ENCODE measurements around the gene HIBADH. TPM values are rescaled to one million over a fixed set of nuclear protein-coding genes. Genes with fewer than 3 reads are reported as not detected.
"Not testable (repeated sequence)": the region's sequence is repeated elsewhere in the genome, so short reads cannot be mapped to it uniquely, and the experiment has no call there.

HIBADH gene
- total RNA-seq, 4 donors from 2014 or later: 73.7 to 99.9 (median 84.4) TPM

DNA sequence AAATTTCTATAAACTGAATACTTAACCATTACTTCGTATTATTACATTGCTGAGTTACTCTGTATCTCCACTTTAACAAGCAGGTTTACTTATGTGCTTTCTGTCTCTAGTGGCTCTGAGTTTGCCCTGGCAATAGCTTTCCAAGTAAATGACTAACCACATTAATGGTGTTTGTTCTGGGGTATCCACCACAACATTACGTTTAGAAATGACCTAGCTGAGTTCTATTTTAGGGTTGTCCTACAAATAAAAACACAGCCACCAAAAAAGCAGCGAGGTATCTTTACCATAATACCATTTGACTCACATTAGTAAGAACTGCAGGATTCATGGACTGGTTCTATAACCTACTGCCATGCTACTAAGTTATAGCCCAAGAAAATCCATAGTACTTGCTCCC, 83.1 kb downstream of the HIBADH start:
- H3K36me3 ChIP-seq: no peaks in the 10 kb centered on the region
- no peak for DNase-seq
- H3K27me3 ChIP-seq: no peaks in the 10 kb centered on the region
- intact Hi-C loops (cut with DNase I): no loop called here
- H3K27ac ChIP-seq: no peak overlapping the region
- H3K9me3 ChIP-seq: no peaks in the 10 kb centered on the region
- TF ChIP-seq POLR2A (IDR thresholded peaks at IDR 0.05): no peak
- TF ChIP-seq, protein P1, sequence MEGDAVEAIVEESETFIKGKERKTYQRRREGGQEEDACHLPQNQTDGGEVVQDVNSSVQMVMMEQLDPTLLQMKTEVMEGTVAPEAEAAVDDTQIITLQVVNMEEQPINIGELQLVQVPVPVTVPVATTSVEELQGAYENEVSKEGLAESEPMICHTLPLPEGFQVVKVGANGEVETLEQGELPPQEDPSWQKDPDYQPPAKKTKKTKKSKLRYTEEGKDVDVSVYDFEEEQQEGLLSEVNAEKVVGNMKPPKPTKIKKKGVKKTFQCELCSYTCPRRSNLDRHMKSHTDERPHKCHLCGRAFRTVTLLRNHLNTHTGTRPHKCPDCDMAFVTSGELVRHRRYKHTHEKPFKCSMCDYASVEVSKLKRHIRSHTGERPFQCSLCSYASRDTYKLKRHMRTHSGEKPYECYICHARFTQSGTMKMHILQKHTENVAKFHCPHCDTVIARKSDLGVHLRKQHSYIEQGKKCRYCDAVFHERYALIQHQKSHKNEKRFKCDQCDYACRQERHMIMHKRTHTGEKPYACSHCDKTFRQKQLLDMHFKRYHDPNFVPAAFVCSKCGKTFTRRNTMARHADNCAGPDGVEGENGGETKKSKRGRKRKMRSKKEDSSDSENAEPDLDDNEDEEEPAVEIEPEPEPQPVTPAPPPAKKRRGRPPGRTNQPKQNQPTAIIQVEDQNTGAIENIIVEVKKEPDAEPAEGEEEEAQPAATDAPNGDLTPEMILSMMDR (IDR thresholded peaks at IDR 0.05): no peak
- H3K4me1 ChIP-seq: no peaks in the 10 kb centered on the region
- WGBS, 2 donors: 80 to 81% methylated on average over 3 of the region's 3 CpGs
- H3K4me3 ChIP-seq (replicated peaks in 1 of 3): no peak overlapping the region

DNA sequence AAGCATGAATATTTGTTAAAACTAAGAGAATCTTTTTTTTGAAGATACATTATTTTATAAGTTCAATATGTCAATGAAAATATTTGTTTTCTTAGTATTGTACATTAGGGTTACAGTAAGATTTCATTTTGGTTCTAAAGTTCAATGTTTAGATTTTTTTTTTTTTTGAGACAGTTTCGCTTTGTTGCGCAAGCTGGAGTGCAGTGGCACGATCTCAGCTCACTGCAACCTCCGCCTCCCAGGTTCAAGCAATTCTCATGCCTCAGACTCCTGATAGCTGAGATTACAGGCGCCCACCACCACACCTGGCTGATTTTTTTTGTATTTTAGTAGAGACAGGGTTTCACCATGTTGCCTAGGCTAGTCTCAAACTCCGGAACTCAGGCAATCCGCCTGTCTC, 84.5 kb downstream of the HIBADH start:
- H3K27ac ChIP-seq; H3K36me3 ChIP-seq; H3K27me3 ChIP-seq; H3K4me3 ChIP-seq (replicated peaks in 1 of 3); H3K9me3 ChIP-seq; H3K4me1 ChIP-seq; DNase-seq; intact Hi-C loops (cut with DNase I): not testable (repeated sequence)
- WGBS, 2 donors: 93 to 94% methylated on average over 7 of the region's 7 CpGs

DNA sequence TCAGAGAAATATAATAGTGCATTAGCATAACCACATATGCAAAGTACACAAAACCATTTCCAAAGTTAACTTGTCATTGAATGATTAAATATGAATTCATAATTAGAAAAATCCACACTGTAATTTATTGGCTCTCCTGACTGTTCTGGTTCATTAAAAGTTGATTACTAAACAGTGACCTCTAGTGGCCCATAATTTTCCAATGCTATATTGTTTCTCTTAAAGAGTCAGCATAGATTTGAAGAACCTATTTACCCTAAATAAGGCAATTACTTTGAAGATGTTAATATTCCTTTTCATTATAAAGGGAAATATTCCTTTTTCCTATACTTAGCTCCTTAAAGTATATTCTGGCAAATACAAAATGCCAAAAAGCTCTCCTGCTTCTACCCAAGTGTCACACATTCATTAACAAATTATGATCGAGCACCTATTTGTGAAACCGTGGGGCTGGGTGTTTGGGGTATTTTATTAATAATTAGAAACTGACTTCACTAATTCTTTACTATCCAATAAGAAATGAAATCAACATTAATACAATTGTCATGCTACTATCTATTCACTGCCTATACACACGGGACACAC, 86.2 kb downstream of the HIBADH start:
- H3K27ac ChIP-seq: no peak overlapping the region
- TF ChIP-seq POLR2A (IDR thresholded peaks at IDR 0.05): no peak
- TF ChIP-seq, protein P1 (IDR thresholded peaks at IDR 0.05): peak in 4 of 6 experiments; percentile 29 to 63 (median 52)
- H3K4me3 ChIP-seq (replicated peaks in 1 of 3): no peak overlapping the region
- no peak for DNase-seq
- no peaks in the 10 kb centered on the region for H3K36me3 ChIP-seq
- WGBS, 2 donors: 93 to 97% methylated on average over 3 of the region's 3 CpGs
- no peaks in the 10 kb centered on the region for H3K27me3 ChIP-seq
- H3K4me1 ChIP-seq: no peaks in the 10 kb centered on the region
- H3K9me3 ChIP-seq: no peaks in the 10 kb centered on the region
- intact Hi-C loops (cut with DNase I): no loop called here

DNA sequence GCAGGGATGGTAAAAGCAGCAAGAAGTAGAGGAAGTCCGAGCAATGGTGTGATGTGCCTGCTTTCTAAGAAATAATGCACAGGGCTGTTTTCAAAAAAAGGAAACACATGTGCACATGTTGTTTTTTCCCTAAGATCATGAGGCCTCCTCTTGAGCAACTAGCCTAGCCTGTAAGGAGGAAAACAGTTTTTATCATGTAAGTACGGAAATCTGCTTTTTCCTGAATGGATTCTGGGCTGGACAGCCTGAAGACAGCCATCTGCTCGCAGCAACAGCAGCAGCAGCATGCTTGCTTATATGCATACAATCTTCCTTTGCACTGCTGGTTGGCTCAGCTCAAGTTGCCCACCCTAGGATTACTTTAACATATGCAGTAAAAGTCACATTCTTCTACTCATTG, 87.1 kb downstream of the HIBADH start:
- DNase-seq: no peak
- Histone ChIP-seq H3K27ac (no peak overlapping the region), H3K36me3 (no peaks in the 10 kb centered on the region), H3K9me3 (no peaks in the 10 kb centered on the region), H3K4me3 (replicated peaks in 1 of 3) (no peak overlapping the region), H3K27me3 (no peaks in the 10 kb centered on the region), H3K4me1 (no peaks in the 10 kb centered on the region)
- TF ChIP-seq, protein P1 (IDR thresholded peaks at IDR 0.05): no peak
- TF ChIP-seq POLR2A (IDR thresholded peaks at IDR 0.05): no peak
- intact Hi-C loops (cut with DNase I): no loop called here
- 90 to 92% methylated on average over 3 of the region's 3 CpGs for WGBS, 2 donors

DNA sequence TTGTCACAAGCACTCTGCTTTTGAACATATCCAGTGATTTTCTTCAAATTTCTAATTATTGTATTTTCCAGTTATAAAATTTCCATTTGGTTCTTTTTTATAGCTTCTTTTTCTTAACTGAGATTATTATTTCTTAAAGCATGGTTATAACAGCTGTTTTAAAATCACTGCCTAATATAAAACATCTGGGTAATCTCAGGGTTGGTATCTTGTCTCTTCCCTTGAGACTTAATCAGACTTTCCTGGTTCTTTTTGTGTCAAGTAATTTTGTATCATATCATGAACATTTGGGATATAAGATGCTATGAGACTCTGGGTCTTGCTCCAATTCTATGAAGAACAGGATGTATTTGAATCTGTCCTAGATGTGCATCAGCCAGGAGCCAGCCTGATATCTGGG, 93.6 kb downstream of the HIBADH start:
- no peaks in the 10 kb centered on the region for H3K9me3 ChIP-seq
- intact Hi-C loops (cut with DNase I): no loop called here
- H3K4me1 ChIP-seq: no peaks in the 10 kb centered on the region
- TF ChIP-seq, protein P1 (IDR thresholded peaks at IDR 0.05): no peak
- TF ChIP-seq POLR2A (IDR thresholded peaks at IDR 0.05): no peak
- H3K36me3 ChIP-seq: no peaks in the 10 kb centered on the region
- no peak overlapping the region for H3K27ac ChIP-seq
- no peak overlapping the region for H3K4me3 ChIP-seq (replicated peaks in 1 of 3)
- no peak for DNase-seq
- H3K27me3 ChIP-seq: no peaks in the 10 kb centered on the region

DNA sequence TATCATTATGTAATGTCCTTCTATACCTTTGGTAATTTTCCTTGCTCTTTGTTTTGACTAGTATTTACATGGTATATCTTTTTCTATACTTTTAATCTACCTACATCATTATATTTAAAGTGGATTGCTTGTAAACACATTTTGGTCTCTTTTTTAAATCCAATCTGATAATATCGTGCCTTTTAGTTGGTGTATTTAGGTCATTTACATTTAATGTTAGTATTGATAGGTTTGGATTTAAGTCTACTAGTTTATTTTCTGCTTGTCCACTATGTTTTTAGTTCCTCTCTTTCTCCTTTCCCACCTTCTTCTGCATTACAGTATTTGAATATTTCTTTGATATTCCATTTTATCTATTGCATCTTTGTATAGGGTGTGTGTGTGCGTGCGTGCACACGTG, 95.4 kb downstream of the HIBADH start:
- H3K27ac ChIP-seq: no peak overlapping the region
- H3K4me1 ChIP-seq: no peaks in the 10 kb centered on the region
- intact Hi-C loops (cut with DNase I): no loop called here
- H3K4me3 ChIP-seq (replicated peaks in 1 of 3): no peak overlapping the region
- WGBS, 2 donors: 95 to 99% methylated on average over 4 of the region's 4 CpGs
- no peaks in the 10 kb centered on the region for H3K9me3 ChIP-seq
- no peaks in the 10 kb centered on the region for H3K27me3 ChIP-seq
- TF ChIP-seq, protein P1 (IDR thresholded peaks at IDR 0.05): no peak
- no peak for TF ChIP-seq POLR2A (IDR thresholded peaks at IDR 0.05)
- DNase-seq: no peak
- H3K36me3 ChIP-seq: no peaks in the 10 kb centered on the region

Data from thyroid gland (tissue), 4 donors.